Renal pelvis (tissue), 12 donors: Measurements from ENCODE around the gene ALG14. TPM values are rescaled to one million over a fixed set of nuclear protein-coding genes. Genes with fewer than 3 reads are reported as not detected.

Experiments used
- DNase-seq: peaks from one replicate; pipeline ENCODE4 v3.0.0-alpha.2; 2013
- long read RNA-seq, 16 experiments: transcript quantifications; one replicate each; lab custom pipeline, GENCODE V29; 2026
- polyA plus RNA-seq, 3 donors: library from polyadenylated mRNA; unstranded; fragments of 120-200 nt; gene quantifications; one replicate each; pipeline ENCODE4 v1.2.1, GENCODE V29; 2013; ENCODE audit not compliant: insufficient read length in 3 of 3

ALG14 gene, protein sequence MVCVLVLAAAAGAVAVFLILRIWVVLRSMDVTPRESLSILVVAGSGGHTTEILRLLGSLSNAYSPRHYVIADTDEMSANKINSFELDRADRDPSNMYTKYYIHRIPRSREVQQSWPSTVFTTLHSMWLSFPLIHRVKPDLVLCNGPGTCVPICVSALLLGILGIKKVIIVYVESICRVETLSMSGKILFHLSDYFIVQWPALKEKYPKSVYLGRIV
- polyA plus RNA-seq, result 10 to 100 TPM; 12.8 to 16.3 (median 13.7) TPM
- long read RNA-seq, donor 1, full-length matches to known transcripts, result 11 of 11 reads
- long read RNA-seq, donor 1, partial matches to known transcripts, result 0 of 11 reads
- long read RNA-seq, donor 1, other reads (novel, unspliced or antisense), result 0 of 11 reads
- long read RNA-seq, donor 2, full-length matches to known transcripts, result 12 of 12 reads
- long read RNA-seq, donor 2, partial matches to known transcripts, result 0 of 12 reads
- long read RNA-seq, donor 2, other reads (novel, unspliced or antisense), result 0 of 12 reads
- long read RNA-seq, donor 3, full-length matches to known transcripts, result 11 of 11 reads
- long read RNA-seq, donor 3, partial matches to known transcripts, result 0 of 11 reads
- long read RNA-seq, donor 3, other reads (novel, unspliced or antisense), result 0 of 11 reads
- long read RNA-seq, donor 4, full-length matches to known transcripts, result 18 of 18 reads
- long read RNA-seq, donor 4, partial matches to known transcripts, result 0 of 18 reads
- long read RNA-seq, donor 4, other reads (novel, unspliced or antisense), result 0 of 18 reads
- long read RNA-seq, donor 5, full-length matches to known transcripts, result 8 of 8 reads
- long read RNA-seq, donor 5, partial matches to known transcripts, result 0 of 8 reads
- long read RNA-seq, donor 5, other reads (novel, unspliced or antisense), result 0 of 8 reads
- long read RNA-seq, donor 6, full-length matches to known transcripts, result 15 of 15 reads
- long read RNA-seq, donor 6, partial matches to known transcripts, result 0 of 15 reads
- long read RNA-seq, donor 6, other reads (novel, unspliced or antisense), result 0 of 15 reads
- long read RNA-seq, donor 7, full-length matches to known transcripts, result 20 of 20 reads
- long read RNA-seq, donor 7, partial matches to known transcripts, result 0 of 20 reads
- long read RNA-seq, donor 7, other reads (novel, unspliced or antisense), result 0 of 20 reads
- long read RNA-seq, donor 8, full-length matches to known transcripts, result 8 of 8 reads
- long read RNA-seq, donor 8, partial matches to known transcripts, result 0 of 8 reads
- long read RNA-seq, donor 8, other reads (novel, unspliced or antisense), result 0 of 8 reads
- long read RNA-seq, donor 9, full-length matches to known transcripts, result 14 of 14 reads
- long read RNA-seq, donor 9, partial matches to known transcripts, result 0 of 14 reads
- long read RNA-seq, donor 9, other reads (novel, unspliced or antisense), result 0 of 14 reads
- long read RNA-seq, donor 10, full-length matches to known transcripts, result 20 of 20 reads
- long read RNA-seq, donor 10, partial matches to known transcripts, result 0 of 20 reads
- long read RNA-seq, donor 10, other reads (novel, unspliced or antisense), result 0 of 20 reads
- long read RNA-seq, donor 11, full-length matches to known transcripts, result 10 of 10 reads
- long read RNA-seq, donor 11, partial matches to known transcripts, result 0 of 10 reads
- long read RNA-seq, donor 11, other reads (novel, unspliced or antisense), result 0 of 10 reads
- long read RNA-seq, donor 12, full-length matches to known transcripts, result 15 of 15 reads
- long read RNA-seq, donor 12, partial matches to known transcripts, result 0 of 15 reads
- long read RNA-seq, donor 12, other reads (novel, unspliced or antisense), result 0 of 15 reads
- long read RNA-seq, donor 13, full-length matches to known transcripts, result 7 of 7 reads
- long read RNA-seq, donor 13, partial matches to known transcripts, result 0 of 7 reads
- long read RNA-seq, donor 13, other reads (novel, unspliced or antisense), result 0 of 7 reads
- long read RNA-seq, donor 14, result 0 reads
- long read RNA-seq, donor 15, full-length matches to known transcripts, result 15 of 15 reads
- long read RNA-seq, donor 15, partial matches to known transcripts, result 0 of 15 reads
- long read RNA-seq, donor 15, other reads (novel, unspliced or antisense), result 0 of 15 reads
- long read RNA-seq, donor 16, full-length matches to known transcripts, result 16 of 16 reads
- long read RNA-seq, donor 16, partial matches to known transcripts, result 0 of 16 reads
- long read RNA-seq, donor 16, other reads (novel, unspliced or antisense), result 0 of 16 reads

- peak; percentile 97 for DNase-seq
These were observed at the start of gene ALG14 for GRCh38 chr1:95072532-95073419. ALG14 (minus strand) TSS chr1:95072951; CDS start chr1:95072898, 53 bp downstream.

- no peak for DNase-seq
These were observed 49.5 kb upstream of the ALG14 start for GRCh38 chr1:95122151-95122697.

DNA sequence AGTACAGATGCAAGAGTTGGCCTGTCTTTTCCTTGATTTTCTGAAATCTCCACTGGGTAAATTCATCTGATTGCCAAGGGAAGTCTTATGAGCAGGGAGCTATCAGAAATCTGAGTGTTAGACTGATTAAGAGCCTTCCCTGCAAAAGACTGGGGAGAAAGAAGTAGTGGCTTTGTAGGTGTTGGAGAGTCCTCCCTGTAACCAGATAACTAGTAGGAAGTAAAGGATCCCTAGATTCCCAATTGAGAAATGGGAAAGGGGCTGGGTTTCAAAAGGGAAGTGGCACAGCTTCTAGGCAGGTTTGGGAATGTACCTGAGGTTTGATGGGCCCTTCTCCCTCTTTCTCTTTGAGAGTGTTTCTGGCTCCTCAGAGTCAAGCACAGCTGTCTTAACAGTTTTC is 46.5 kb upstream of the ALG14 start:
- no peak for DNase-seq

DNA sequence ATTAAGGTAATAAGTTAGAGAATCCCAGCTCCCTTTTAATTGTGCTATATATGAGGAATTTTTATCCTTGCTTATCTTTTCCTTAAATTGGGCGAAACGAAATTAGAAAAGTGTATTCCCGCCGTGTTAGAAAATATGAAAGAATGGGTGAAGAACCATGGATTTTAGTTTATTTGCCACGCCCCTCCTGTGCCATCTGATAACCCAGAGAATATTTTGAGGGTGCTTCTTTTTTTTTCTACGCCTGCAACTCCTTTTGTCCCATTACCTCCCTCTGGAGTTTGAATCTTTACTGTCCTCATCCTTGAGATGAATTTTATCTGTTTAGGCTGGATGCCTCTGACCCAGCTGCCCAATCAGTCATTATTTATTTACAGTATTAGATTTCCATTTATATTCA is 46.0 kb upstream of the ALG14 start:
- DNase-seq, result no peak

DNA sequence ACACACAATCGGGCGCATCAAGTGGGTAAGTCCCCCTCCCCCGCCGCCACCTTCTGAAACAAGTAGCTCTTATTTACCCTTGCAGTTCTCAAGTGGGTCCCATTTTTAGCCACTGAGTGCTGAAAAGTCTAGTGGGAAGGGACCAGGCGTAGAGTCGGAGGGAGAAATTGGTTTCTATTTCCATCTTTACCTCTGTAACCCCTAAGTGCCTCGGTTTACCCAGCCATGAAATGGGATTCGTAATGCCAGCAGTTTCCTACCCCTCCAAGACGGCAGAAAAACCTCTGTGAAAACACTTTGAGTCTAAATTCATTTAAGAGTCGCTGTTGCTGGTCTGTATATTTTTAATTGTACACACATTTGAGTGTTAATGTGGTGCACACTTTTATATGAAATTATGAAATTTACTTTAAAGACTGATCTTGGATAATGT is 45.3 kb upstream of the ALG14 start:
- no peak for DNase-seq

DNA sequence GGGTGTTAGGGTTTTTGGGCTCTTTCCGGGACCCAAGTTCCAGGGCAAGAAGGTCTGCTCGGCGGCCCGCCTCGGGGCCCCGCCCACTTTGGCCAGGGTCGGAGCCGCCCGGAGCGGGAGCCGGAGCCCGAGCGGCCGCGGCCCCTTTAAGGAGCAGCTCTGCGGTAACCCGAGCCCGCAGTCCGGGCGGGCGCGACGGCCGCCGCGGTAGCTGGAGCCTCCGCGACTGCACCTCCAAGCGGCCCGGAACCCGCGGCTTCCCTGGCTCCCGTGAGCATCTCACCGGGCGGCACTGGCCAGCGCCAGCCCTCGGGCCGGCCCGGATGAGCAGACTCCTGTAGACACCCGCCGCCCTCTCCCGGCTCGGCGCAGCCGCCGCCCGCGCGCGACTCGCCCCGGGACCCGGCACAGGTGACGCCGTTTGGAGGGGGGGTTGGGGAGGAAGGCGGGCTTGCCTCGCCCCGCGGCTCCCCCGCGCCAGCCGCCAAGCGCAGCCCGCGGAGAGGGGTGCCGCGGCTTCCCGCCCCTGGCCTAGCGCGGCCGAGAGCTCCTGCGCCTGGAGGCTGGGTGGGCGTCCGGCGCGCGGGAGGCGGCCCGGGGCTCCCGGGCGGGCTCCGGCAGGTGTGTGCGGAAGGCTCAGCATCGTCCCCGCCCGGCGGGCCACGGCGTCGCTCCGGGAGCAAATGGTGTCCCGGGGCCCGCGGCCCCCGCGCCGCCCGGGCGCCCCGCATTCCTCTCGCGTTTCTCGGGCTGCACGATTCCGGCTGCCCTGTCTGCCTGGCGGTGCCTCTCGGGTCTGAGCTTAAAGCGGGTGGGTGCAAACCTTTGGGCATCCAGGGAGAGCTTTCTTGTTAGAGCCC is 44.7 kb upstream of the ALG14 start, which contains the start of gene TLCD4:
Gene TLCD4, plus strand, starts transcription at position 149 of the 860 bp plus-strand sequence. CDS start 26,547 bp downstream, outside the sequence.
- peak; percentile 69 for DNase-seq

DNA sequence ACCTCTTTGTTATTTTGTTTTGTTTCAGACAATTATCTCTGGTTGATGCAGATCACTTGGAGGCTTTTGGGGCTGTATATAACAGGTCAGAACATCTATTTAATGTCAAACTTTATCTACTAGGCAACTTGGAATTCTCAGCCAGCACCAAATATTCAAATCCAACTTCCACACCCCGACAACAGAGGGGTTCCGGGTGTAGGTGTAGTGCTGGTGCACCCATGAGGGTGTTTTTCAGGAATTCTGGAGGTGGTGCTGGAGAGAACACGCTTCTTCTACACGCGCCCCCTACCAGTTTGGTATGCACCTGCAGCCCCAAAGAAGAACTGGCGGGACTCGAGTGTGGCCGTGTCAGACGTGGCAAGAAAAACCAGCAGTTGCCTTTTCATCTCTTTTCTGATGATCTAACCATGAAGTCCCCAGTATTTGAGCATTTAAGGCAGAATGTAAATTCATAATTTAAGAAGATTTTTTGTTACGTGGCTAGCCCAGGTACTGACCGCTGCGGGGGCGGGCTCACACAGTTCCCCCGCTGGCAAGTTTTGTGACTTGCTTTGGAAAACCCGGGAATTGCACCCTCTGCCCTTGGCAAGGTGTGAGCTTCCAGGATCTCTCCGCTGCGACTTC is 43.9 kb upstream of the ALG14 start:
- DNase-seq, result peak; percentile 78

- no peak for DNase-seq
These were observed 43.0 kb upstream of the ALG14 start for GRCh38 chr1:95115708-95116137.

- DNase-seq, result no peak
These were observed 40.9 kb upstream of the ALG14 start for GRCh38 chr1:95113684-95114083.

GRCh38 chr1:95111014-95111413 is 38.3 kb upstream of the ALG14 start:
- no peak for DNase-seq

GRCh38 chr1:95108792-95109191 is 36.0 kb upstream of the ALG14 start:
- DNase-seq, result no peak

DNA sequence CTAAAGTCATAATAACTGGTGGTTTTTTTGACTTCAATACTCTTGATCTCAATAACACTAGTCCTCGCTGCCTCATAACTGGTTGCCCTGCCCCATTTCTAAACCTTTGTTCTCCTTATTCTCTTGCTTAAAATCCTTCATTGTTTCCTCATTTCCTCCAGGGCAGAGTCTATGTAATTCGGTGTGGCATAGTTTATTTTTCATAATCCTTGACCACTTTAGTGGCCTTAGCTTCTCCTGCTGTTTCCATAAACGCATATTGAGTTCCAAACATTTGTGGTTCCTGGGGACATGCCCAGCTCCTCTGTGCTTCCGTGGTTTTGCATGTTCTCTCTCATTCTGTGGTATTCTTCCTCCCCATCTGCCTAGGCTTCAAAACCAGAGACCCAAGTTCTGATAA is 25.4 kb upstream of the ALG14 start:
- DNase-seq, result no peak

GRCh38 chr1:95097426-95097825 is 24.7 kb upstream of the ALG14 start:
- no peak for DNase-seq

DNA sequence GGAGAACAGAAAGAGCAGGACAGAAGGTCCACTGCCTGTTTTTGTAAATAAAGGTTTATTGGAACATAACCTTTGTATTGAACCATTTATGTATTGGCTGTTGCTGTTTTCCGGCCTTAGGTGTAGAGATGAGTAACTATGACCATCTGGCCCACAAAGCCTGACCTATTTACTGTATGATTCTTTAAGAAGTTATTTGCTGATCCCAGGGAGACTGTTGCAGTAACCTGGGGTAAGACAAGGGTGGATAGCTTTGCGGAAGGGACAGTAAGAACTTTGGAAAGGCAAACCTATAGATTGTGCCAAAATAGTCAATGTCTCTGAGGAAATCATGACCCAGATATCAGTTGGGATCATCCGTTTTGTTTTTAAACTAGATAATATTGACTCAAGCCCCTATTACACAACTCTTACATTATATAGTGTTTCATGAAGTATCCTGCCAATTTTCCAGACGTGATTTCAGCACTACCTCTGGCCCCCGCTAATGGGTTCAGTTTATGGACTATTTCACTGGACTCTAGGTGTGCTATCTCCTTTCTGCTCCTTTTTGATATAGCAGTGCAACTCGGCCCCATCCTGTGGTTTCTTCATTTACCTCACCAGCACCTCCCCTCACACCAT is 23.6 kb upstream of the ALG14 start:
- DNase-seq, result no peak

- no peak for DNase-seq
These were observed 23.1 kb upstream of the ALG14 start for GRCh38 chr1:95095833-95096217.

- DNase-seq, result no peak
These were observed 22.2 kb upstream of the ALG14 start for GRCh38 chr1:95094923-95095322.
